ENCODE results near the gene PTCRA.

PTCRA gene

GRCh38 chr6:42932412-42932811, 16.6 kb downstream of the PTCRA start:
- TF ChIP-seq CTCF (IDR thresholded peaks at IDR 0.05; ENCODE audit: low read length) (no peak), EZH2 (IDR thresholded peaks at IDR 0.05; ENCODE audit: borderline replicate concordance, low read length) (no peak)
- no peak overlapping the region for H2AFZ ChIP-seq (ENCODE audit: low read length)
- no peaks in the 10 kb centered on the region; the same call in 1 of the 2 replicates for H4K20me1 ChIP-seq (ENCODE audit: insufficient read depth, low read length)
- H3K36me3 ChIP-seq (ENCODE audit: insufficient read depth, low read length): peaks cover 46% of the 10 kb centered on the region
- no peak overlapping the region for H3K27ac ChIP-seq (ENCODE audit: low read depth, low read length, poor library complexity, severe bottlenecking)
- H3K4me2 ChIP-seq (ENCODE audit: low read length): peak overlapping the region; percentile 59
- no peaks in the 10 kb centered on the region for H3F3A ChIP-seq (ENCODE audit: insufficient read depth, low read length)
- no peaks in the 10 kb centered on the region for H3K9me2 ChIP-seq (ENCODE audit: low read depth, low read length)
- no peaks in the 10 kb centered on the region for H3K9me3 ChIP-seq (ENCODE audit: low read length)
- peaks cover 32% of the 10 kb centered on the region for H3K4me1 ChIP-seq (ENCODE audit: insufficient read depth, low read length, severe bottlenecking)
- H3K9ac ChIP-seq (ENCODE audit: low read length): peak overlapping the region; percentile 3; the same call in 1 of the 2 replicates
- peaks cover 9% of the 10 kb centered on the region for H3K79me2 ChIP-seq (ENCODE audit: insufficient read depth, low read length)
- peak overlapping the region; percentile 32 for H3K4me3 ChIP-seq (ENCODE audit: low read depth, low read length, poor library complexity, severe bottlenecking)
- no peaks in the 10 kb centered on the region for H3K27me3 ChIP-seq (ENCODE audit: insufficient read depth, low read length)

- no peaks in the 10 kb centered on the region for H3K27me3 ChIP-seq (ENCODE audit: insufficient read depth, low read length)
- no peak overlapping the region for H3K27ac ChIP-seq (ENCODE audit: low read depth, low read length, poor library complexity, severe bottlenecking)
- no peaks in the 10 kb centered on the region for H3K9me2 ChIP-seq (ENCODE audit: low read depth, low read length)
- no peak overlapping the region for H3K9ac ChIP-seq (ENCODE audit: low read length)
- H3K4me3 ChIP-seq (ENCODE audit: low read depth, low read length, poor library complexity, severe bottlenecking): no peak overlapping the region
- H3K4me1 ChIP-seq (ENCODE audit: insufficient read depth, low read length, severe bottlenecking): peaks cover 28% of the 10 kb centered on the region
- H2AFZ ChIP-seq (ENCODE audit: low read length): no peak overlapping the region
- H3F3A ChIP-seq (ENCODE audit: insufficient read depth, low read length): no peaks in the 10 kb centered on the region
- no peak overlapping the region; the same call in 1 of the 2 replicates for H3K4me2 ChIP-seq (ENCODE audit: low read length)
- H3K36me3 ChIP-seq (ENCODE audit: insufficient read depth, low read length): peaks cover 54% of the 10 kb centered on the region
- TF ChIP-seq CTCF (IDR thresholded peaks at IDR 0.05; ENCODE audit: low read length): no peak
- no peak for TF ChIP-seq EZH2 (IDR thresholded peaks at IDR 0.05; ENCODE audit: borderline replicate concordance, low read length)
- peaks cover 9% of the 10 kb centered on the region for H3K79me2 ChIP-seq (ENCODE audit: insufficient read depth, low read length)
- H4K20me1 ChIP-seq (ENCODE audit: insufficient read depth, low read length): no peaks in the 10 kb centered on the region; the same call in 1 of the 2 replicates
- H3K9me3 ChIP-seq (ENCODE audit: low read length): no peaks in the 10 kb centered on the region
These were observed 17.4 kb downstream of the PTCRA start for GRCh38 chr6:42933205-42933604.

- no peak overlapping the region for H3K4me2 ChIP-seq (ENCODE audit: low read length)
- H3K9ac ChIP-seq (ENCODE audit: low read length): no peak overlapping the region
- no peaks in the 10 kb centered on the region for H3K9me3 ChIP-seq (ENCODE audit: low read length)
These were observed 19.5 kb downstream of the PTCRA start for GRCh38 chr6:42935322-42935721.

More at GRCh38 chr6:42935322-42935721, 19.5 kb downstream of the PTCRA start:
- TF ChIP-seq CTCF (IDR thresholded peaks at IDR 0.05; ENCODE audit: low read length) (no peak), EZH2 (IDR thresholded peaks at IDR 0.05; ENCODE audit: borderline replicate concordance, low read length) (no peak)
- H3K9me2 ChIP-seq (ENCODE audit: low read depth, low read length): no peaks in the 10 kb centered on the region
- H3K36me3 ChIP-seq (ENCODE audit: insufficient read depth, low read length): peaks cover 74% of the 10 kb centered on the region
- no peaks in the 10 kb centered on the region for H3F3A ChIP-seq (ENCODE audit: insufficient read depth, low read length)
- no peaks in the 10 kb centered on the region for H3K27me3 ChIP-seq (ENCODE audit: insufficient read depth, low read length)
- no peak overlapping the region for H2AFZ ChIP-seq (ENCODE audit: low read length)
- H4K20me1 ChIP-seq (ENCODE audit: insufficient read depth, low read length): no peaks in the 10 kb centered on the region; the same call in 1 of the 2 replicates
- H3K4me3 ChIP-seq (ENCODE audit: low read depth, low read length, poor library complexity, severe bottlenecking): no peak overlapping the region
- H3K27ac ChIP-seq (ENCODE audit: low read depth, low read length, poor library complexity, severe bottlenecking): no peak overlapping the region
- peaks cover 22% of the 10 kb centered on the region for H3K4me1 ChIP-seq (ENCODE audit: insufficient read depth, low read length, severe bottlenecking)
- peaks cover 8% of the 10 kb centered on the region for H3K79me2 ChIP-seq (ENCODE audit: insufficient read depth, low read length)

All from OCI-LY1 (cell line).